ENCODE results near the gene RNF113B.

RNF113B gene

DNA sequence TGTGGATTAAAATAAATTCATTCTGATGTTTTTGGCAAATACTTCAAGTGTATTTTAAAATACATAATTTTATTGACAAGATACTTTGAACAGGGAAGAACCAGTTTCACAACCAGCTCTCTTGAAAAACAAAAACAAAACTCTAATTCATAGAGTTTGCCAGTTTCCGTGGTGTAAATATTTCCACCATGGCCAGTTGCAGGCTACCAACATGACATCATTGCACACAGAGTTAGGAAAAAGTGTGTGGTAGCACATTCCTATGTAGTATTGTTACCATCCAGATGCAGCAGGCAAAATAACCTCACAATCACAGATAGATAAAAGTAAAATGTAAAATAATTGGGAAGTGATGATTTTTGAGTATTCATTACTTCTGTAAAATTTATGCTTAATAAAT lies 7.7 kb upstream of the RNF113B start:
- Histone ChIP-seq H3K27me3 (ENCODE audit: control insufficient read depth in 1 of 2, insufficient read depth in 1 of 2, low read length in 2 of 2) (no peaks in the 10 kb centered on the region), H3K14ac (ENCODE audit: low read length in 2 of 2) (no peak overlapping the region), H3K9me3 (ENCODE audit: control insufficient read depth, low read length) (no peaks in the 10 kb centered on the region), H3K4me1 (ENCODE audit: control insufficient read depth, insufficient read depth, low read depth, low read length) (peaks cover 21% of the 10 kb centered on the region), H2BK12ac (ENCODE audit: low read length in 2 of 2) (no peak overlapping the region), H3K27ac (ENCODE audit: low read length, poor library complexity, severe bottlenecking) (no peak overlapping the region), H3K4ac (ENCODE audit: low read depth in 1 of 2, low read length in 2 of 2) (no peak overlapping the region), H2BK15ac (ENCODE audit: low read depth, poor library complexity, severe bottlenecking) (no peak overlapping the region), H3K36me3 (ENCODE audit: control insufficient read depth in 1 of 2, insufficient read depth in 2 of 2, low read depth in 1 of 2, low read length in 2 of 2) (peaks cover 0 to 3% of the 10 kb centered on the region in 2 experiments), H3K18ac (ENCODE audit: low read depth in 1 of 2, low read length in 2 of 2) (no peak overlapping the region), H2BK120ac (ENCODE audit: low read depth, low read length) (no peak overlapping the region), H3K9ac (ENCODE audit: low read length) (no peak overlapping the region), H3K4me2 (ENCODE audit: low read length, poor library complexity, severe bottlenecking) (no peak overlapping the region), H4K91ac (ENCODE audit: low read length) (no peak overlapping the region), H4K8ac (ENCODE audit: low read length) (no peak overlapping the region), H2BK5ac (ENCODE audit: low read depth, low read length, poor library complexity, severe bottlenecking) (no peak overlapping the region), H3K23ac (ENCODE audit: low read length in 2 of 2) (no peak overlapping the region), H2AK5ac (ENCODE audit: low read length, severe bottlenecking) (no peak overlapping the region), H3K4me3 (ENCODE audit: insufficient read depth in 1 of 2, low read depth in 1 of 2, low read length in 2 of 2) (no peak overlapping the region), H2AFZ (ENCODE audit: low read depth, low read length) (no peak overlapping the region), H3K79me1 (replicated peaks; ENCODE audit: low read length, poor library complexity, severe bottlenecking) (peaks cover 13% of the 10 kb centered on the region)
- whole genome bisulfite sequencing: no CpG with 5 or more reads among the region's 1 CpG
- peak; percentile 80 for DNase-seq

- 92% methylated on average over 3 of the region's 3 CpGs for WGBS
Measured at GRCh38 chr13:98182589-98182988, 5.5 kb upstream of the RNF113B start.

GRCh38 chr13:98182153-98182552 lies 5.1 kb upstream of the RNF113B start:
- 97% methylated on average over 4 of the region's 4 CpGs for WGBS
- Histone ChIP-seq H2BK5ac (ENCODE audit: low read depth, low read length, poor library complexity, severe bottlenecking) (no peak overlapping the region), H3K79me1 (replicated peaks; ENCODE audit: low read length, poor library complexity, severe bottlenecking) (peaks cover 13% of the 10 kb centered on the region), H3K36me3 (ENCODE audit: control insufficient read depth in 1 of 2, insufficient read depth in 2 of 2, low read depth in 1 of 2, low read length in 2 of 2) (peaks cover 0 to 3% of the 10 kb centered on the region in 2 experiments), H2AFZ (ENCODE audit: low read depth, low read length) (no peak overlapping the region), H2BK15ac (ENCODE audit: low read depth, poor library complexity, severe bottlenecking) (no peak overlapping the region), H3K4me3 (ENCODE audit: insufficient read depth in 1 of 2, low read depth in 1 of 2, low read length in 2 of 2) (no peak overlapping the region), H3K9me3 (ENCODE audit: control insufficient read depth, low read length) (no peaks in the 10 kb centered on the region), H3K27ac (ENCODE audit: low read length, poor library complexity, severe bottlenecking) (peak overlapping the region; percentile 2), H4K91ac (ENCODE audit: low read length) (no peak overlapping the region), H3K4me2 (ENCODE audit: low read length, poor library complexity, severe bottlenecking) (no peak overlapping the region), H3K27me3 (ENCODE audit: control insufficient read depth in 1 of 2, insufficient read depth in 1 of 2, low read length in 2 of 2) (no peaks in the 10 kb centered on the region), H2AK5ac (ENCODE audit: low read length, severe bottlenecking) (no peak overlapping the region), H3K14ac (ENCODE audit: low read length in 2 of 2) (no peak overlapping the region), H3K4ac (ENCODE audit: low read depth in 1 of 2, low read length in 2 of 2) (no peak overlapping the region), H3K23ac (ENCODE audit: low read length in 2 of 2) (no peak overlapping the region), H3K18ac (ENCODE audit: low read depth in 1 of 2, low read length in 2 of 2) (no peak overlapping the region), H2BK12ac (ENCODE audit: low read length in 2 of 2) (no peak overlapping the region), H3K9ac (ENCODE audit: low read length) (no peak overlapping the region), H2BK120ac (ENCODE audit: low read depth, low read length) (no peak overlapping the region), H4K8ac (ENCODE audit: low read length) (no peak overlapping the region), H3K4me1 (ENCODE audit: control insufficient read depth, insufficient read depth, low read depth, low read length) (peaks cover 13% of the 10 kb centered on the region)
- DNase-seq: no peak

More at GRCh38 chr13:98182589-98182988, 5.5 kb upstream of the RNF113B start:
- Histone ChIP-seq H3K14ac (ENCODE audit: low read length in 2 of 2) (no peak overlapping the region), H2BK12ac (ENCODE audit: low read length in 2 of 2) (no peak overlapping the region), H3K79me1 (replicated peaks; ENCODE audit: low read length, poor library complexity, severe bottlenecking) (peaks cover 15% of the 10 kb centered on the region), H2BK5ac (ENCODE audit: low read depth, low read length, poor library complexity, severe bottlenecking) (no peak overlapping the region), H3K4ac (ENCODE audit: low read depth in 1 of 2, low read length in 2 of 2) (no peak overlapping the region), H3K4me1 (ENCODE audit: control insufficient read depth, insufficient read depth, low read depth, low read length) (peaks cover 14% of the 10 kb centered on the region), H3K9ac (ENCODE audit: low read length) (no peak overlapping the region), H3K36me3 (ENCODE audit: control insufficient read depth in 1 of 2, insufficient read depth in 2 of 2, low read depth in 1 of 2, low read length in 2 of 2) (no peaks in the 10 kb centered on the region), H2AK5ac (ENCODE audit: low read length, severe bottlenecking) (no peak overlapping the region), H4K8ac (ENCODE audit: low read length) (no peak overlapping the region), H3K23ac (ENCODE audit: low read length in 2 of 2) (no peak overlapping the region), H3K27ac (ENCODE audit: low read length, poor library complexity, severe bottlenecking) (no peak overlapping the region), H2AFZ (ENCODE audit: low read depth, low read length) (no peak overlapping the region), H2BK15ac (ENCODE audit: low read depth, poor library complexity, severe bottlenecking) (no peak overlapping the region), H3K18ac (ENCODE audit: low read depth in 1 of 2, low read length in 2 of 2) (no peak overlapping the region), H2BK120ac (ENCODE audit: low read depth, low read length) (no peak overlapping the region), H4K91ac (ENCODE audit: low read length) (no peak overlapping the region), H3K4me2 (ENCODE audit: low read length, poor library complexity, severe bottlenecking) (peak overlapping the region; percentile 13), H3K9me3 (ENCODE audit: control insufficient read depth, low read length) (no peaks in the 10 kb centered on the region), H3K27me3 (ENCODE audit: control insufficient read depth in 1 of 2, insufficient read depth in 1 of 2, low read length in 2 of 2) (no peaks in the 10 kb centered on the region), H3K4me3 (ENCODE audit: insufficient read depth in 1 of 2, low read depth in 1 of 2, low read length in 2 of 2) (no peak overlapping the region)
- DNase-seq: no peak

- no peak overlapping the region for H2BK120ac ChIP-seq (ENCODE audit: low read depth, low read length)
- H3K4me1 ChIP-seq (ENCODE audit: control insufficient read depth, insufficient read depth, low read depth, low read length): peaks cover 21% of the 10 kb centered on the region
- H4K91ac ChIP-seq (ENCODE audit: low read length): no peak overlapping the region
- H3K23ac ChIP-seq (ENCODE audit: low read length in 2 of 2): no peak overlapping the region
- H3K9me3 ChIP-seq (ENCODE audit: control insufficient read depth, low read length): no peaks in the 10 kb centered on the region
- peak overlapping the region; percentile 27 for H4K8ac ChIP-seq (ENCODE audit: low read length)
- DNase-seq: no peak
- peaks cover 17% of the 10 kb centered on the region for H3K79me1 ChIP-seq (replicated peaks; ENCODE audit: low read length, poor library complexity, severe bottlenecking)
- no peak overlapping the region for H3K4me2 ChIP-seq (ENCODE audit: low read length, poor library complexity, severe bottlenecking)
- no peak overlapping the region for H3K4ac ChIP-seq (ENCODE audit: low read depth in 1 of 2, low read length in 2 of 2)
- no peak overlapping the region for H2BK15ac ChIP-seq (ENCODE audit: low read depth, poor library complexity, severe bottlenecking)
- H3K9ac ChIP-seq (ENCODE audit: low read length): no peak overlapping the region
- 90% methylated on average over 7 of the region's 7 CpGs for WGBS
- peak overlapping the region; percentile 56 for H3K27ac ChIP-seq (ENCODE audit: low read length, poor library complexity, severe bottlenecking)
- no peak overlapping the region for H2AFZ ChIP-seq (ENCODE audit: low read depth, low read length)
- no peaks in the 10 kb centered on the region for H3K27me3 ChIP-seq (ENCODE audit: control insufficient read depth in 1 of 2, insufficient read depth in 1 of 2, low read length in 2 of 2)
- H3K14ac ChIP-seq (ENCODE audit: low read length in 2 of 2): no peak overlapping the region
- peaks cover 3 to 12% of the 10 kb centered on the region in 2 experiments for H3K36me3 ChIP-seq (ENCODE audit: control insufficient read depth in 1 of 2, insufficient read depth in 2 of 2, low read depth in 1 of 2, low read length in 2 of 2)
- no peak overlapping the region for H2BK12ac ChIP-seq (ENCODE audit: low read length in 2 of 2)
- H2BK5ac ChIP-seq (ENCODE audit: low read depth, low read length, poor library complexity, severe bottlenecking): no peak overlapping the region
- H3K18ac ChIP-seq (ENCODE audit: low read depth in 1 of 2, low read length in 2 of 2): peak overlapping the region in 1 of 2 experiments; percentile 5
- H3K4me3 ChIP-seq (ENCODE audit: insufficient read depth in 1 of 2, low read depth in 1 of 2, low read length in 2 of 2): no peak overlapping the region
- peak overlapping the region; percentile 95 for H2AK5ac ChIP-seq (ENCODE audit: low read length, severe bottlenecking)
Measured at GRCh38 chr13:98181111-98181815, 4.2 kb upstream of the RNF113B start.
